Neural progenitor cell (in vitro differentiated cells): ENCODE measurements around the gene ORC5.

Experiments used
- EZH2 ChIP-seq: fragments of 200-600 bp; sonication (generic); IDR thresholded peaks from 2 replicates; pipeline ENCODE4 v1.6.1; 2017; ENCODE audit warnings: antibody characterized with exemption, mild to moderate bottlenecking, moderate library complexity
- TF ChIP-seq, protein P1 (sequence below): fragments of 200-600 bp; sonication (generic); IDR thresholded peaks from 2 replicates; pipeline ENCODE4 v1.5.1; 2017; ENCODE audit warnings: antibody characterized with exemption, mild to moderate bottlenecking

GRCh38 chr7:104152468-104152867 lies 55.3 kb downstream of the ORC5 start:
- TF ChIP-seq, protein P1, sequence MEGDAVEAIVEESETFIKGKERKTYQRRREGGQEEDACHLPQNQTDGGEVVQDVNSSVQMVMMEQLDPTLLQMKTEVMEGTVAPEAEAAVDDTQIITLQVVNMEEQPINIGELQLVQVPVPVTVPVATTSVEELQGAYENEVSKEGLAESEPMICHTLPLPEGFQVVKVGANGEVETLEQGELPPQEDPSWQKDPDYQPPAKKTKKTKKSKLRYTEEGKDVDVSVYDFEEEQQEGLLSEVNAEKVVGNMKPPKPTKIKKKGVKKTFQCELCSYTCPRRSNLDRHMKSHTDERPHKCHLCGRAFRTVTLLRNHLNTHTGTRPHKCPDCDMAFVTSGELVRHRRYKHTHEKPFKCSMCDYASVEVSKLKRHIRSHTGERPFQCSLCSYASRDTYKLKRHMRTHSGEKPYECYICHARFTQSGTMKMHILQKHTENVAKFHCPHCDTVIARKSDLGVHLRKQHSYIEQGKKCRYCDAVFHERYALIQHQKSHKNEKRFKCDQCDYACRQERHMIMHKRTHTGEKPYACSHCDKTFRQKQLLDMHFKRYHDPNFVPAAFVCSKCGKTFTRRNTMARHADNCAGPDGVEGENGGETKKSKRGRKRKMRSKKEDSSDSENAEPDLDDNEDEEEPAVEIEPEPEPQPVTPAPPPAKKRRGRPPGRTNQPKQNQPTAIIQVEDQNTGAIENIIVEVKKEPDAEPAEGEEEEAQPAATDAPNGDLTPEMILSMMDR, result no peak
- TF ChIP-seq EZH2, result no peak
